ENCODE measurements around the gene OTULIN.

DNA sequence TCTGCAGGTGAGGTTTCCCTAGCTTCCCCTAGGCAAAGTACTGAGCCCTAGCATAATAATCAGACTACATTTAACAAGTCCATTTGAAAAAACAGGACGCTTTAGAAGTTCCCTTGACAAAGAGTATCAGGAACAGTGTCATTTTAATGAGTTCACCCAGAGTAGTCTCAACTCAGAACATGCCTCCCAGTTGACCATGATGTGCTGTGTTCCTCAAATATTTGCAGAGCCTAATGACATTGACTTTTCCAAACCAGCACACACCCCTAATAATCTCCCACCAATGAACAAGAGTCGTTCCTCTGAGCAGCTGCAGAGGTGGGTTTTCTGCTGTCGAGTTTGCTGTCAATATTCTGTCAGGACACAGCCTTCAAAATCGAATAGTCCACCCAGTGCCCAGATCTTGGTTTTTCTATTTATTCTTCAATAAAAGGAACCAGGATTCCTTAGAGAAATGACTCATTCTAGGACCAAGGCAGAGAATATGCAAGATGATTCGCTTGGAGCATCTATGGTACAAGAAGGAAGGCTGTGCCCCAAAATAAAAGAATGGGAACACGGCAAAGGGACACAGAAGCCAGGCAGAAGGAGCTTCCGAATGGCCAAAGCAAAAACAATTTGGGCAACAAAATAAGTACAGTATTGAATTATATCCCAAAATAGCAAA lies 57.6 kb downstream of the OTULIN start:
- TF ChIP-seq, protein P1, sequence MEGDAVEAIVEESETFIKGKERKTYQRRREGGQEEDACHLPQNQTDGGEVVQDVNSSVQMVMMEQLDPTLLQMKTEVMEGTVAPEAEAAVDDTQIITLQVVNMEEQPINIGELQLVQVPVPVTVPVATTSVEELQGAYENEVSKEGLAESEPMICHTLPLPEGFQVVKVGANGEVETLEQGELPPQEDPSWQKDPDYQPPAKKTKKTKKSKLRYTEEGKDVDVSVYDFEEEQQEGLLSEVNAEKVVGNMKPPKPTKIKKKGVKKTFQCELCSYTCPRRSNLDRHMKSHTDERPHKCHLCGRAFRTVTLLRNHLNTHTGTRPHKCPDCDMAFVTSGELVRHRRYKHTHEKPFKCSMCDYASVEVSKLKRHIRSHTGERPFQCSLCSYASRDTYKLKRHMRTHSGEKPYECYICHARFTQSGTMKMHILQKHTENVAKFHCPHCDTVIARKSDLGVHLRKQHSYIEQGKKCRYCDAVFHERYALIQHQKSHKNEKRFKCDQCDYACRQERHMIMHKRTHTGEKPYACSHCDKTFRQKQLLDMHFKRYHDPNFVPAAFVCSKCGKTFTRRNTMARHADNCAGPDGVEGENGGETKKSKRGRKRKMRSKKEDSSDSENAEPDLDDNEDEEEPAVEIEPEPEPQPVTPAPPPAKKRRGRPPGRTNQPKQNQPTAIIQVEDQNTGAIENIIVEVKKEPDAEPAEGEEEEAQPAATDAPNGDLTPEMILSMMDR (conservative IDR thresholded peaks at IDR 0.05; ENCODE audit: low read length): no peak
- no peak for TF ChIP-seq EZH2phosphoT487 (IDR thresholded peaks at IDR 0.05; ENCODE audit: borderline replicate concordance, low read depth, low read length)
